Esophagus muscularis mucosa (tissue), 4 donors: ENCODE data around the gene CROCC2. TPM values are rescaled to one million over a fixed set of nuclear protein-coding genes. Genes with fewer than 3 reads are reported as not detected.

Experiments used
- DNase-seq: peaks from one replicate; pipeline ENCODE4 v3.0.0-alpha.2; 2017; ENCODE audit errors: extremely low spot score
- H3K27ac ChIP-seq, 4 donors: fragments of 200-600 bp; sonication (generic); replicated peaks in 1 of 4; 1 replicate in 3 of 4; 2 replicates in 1 of 4; pipeline ENCODE4 v1.5.1; 2016 to 2019; ENCODE audit warnings: mild to moderate bottlenecking in 1 of 4
- H3K27me3 ChIP-seq, 4 donors: fragments of 200-600 bp; sonication (generic); one replicate each; pipeline versions ENCODE4 v1.5.1 to v1.6.0; 2016 to 2019
- H3K36me3 ChIP-seq, 4 donors: fragments of 200-600 bp; sonication (generic); one replicate each; pipeline ENCODE4 v1.5.1; 2016 to 2019
- H3K4me1 ChIP-seq, 4 donors: fragments of 200-600 bp; sonication (generic); one replicate each; pipeline ENCODE4 v1.5.1; 2016 to 2019
- H3K4me3 ChIP-seq, 4 donors: fragments of 200-600 bp; sonication (generic); 1 replicate in 2 of 4; 2 replicates in 2 of 4; pipeline ENCODE4 v1.5.1; 2016 to 2019; ENCODE audit warnings: mild to moderate bottlenecking in 4 of 4, moderate library complexity in 1 of 4
- H3K9me3 ChIP-seq, 4 donors: fragments of 200-600 bp; sonication (generic); 1 replicate in 3 of 4; 2 replicates in 1 of 4; pipeline ENCODE4 v1.5.1; 2016 to 2019
- EP300 ChIP-seq: sonication (generic); formaldehyde crosslinking; IDR thresholded peaks from one replicate; pipeline ENCODE4 v1.6.1; 2017; ENCODE audit warnings: antibody characterized with exemption
- POLR2A ChIP-seq: fragments of 450-650 bp; IDR thresholded peaks from one replicate; pipeline ENCODE4 v1.6.1; 2017; ENCODE audit warnings: antibody characterized with exemption, moderate library complexity, mild to moderate bottlenecking, low read depth
- POLR2AphosphoS5 ChIP-seq, 2 donors: sonication (generic); formaldehyde crosslinking; IDR thresholded peaks; one replicate each; pipeline ENCODE4 v1.6.1; 2017; ENCODE audit warnings: antibody characterized with exemption in 2 of 2
- WGBS: methylation state at CpG from one replicate; pipeline ENCODE4 v1.1.5; 2018; 5-methylcytosine and 5-hydroxymethylcytosine counted together
- intact Hi-C: fragments of 100-400 bp; cut with DNase I; formaldehyde crosslinking; loops from one replicate; pipeline ENCODE4 v1.15.1; 2023
- total RNA-seq, 4 donors: library from RNA; depleted of rRNA; stranded (reverse); fragments of >200 nt; gene quantifications; one replicate each; pipeline versions ENCODE4 v1.1.0 to v1.2.1, GENCODE V29; 2016
- TF ChIP-seq, protein P1 (sequence below), 3 experiments: fragments of 200-600 bp in 2 of 3; fragments of 450-650 bp in 1 of 3; sonication (generic) in 2 of 3; IDR thresholded peaks; one replicate each; pipeline ENCODE4 v1.5.1; 2017 to 2019; ENCODE audit warnings: antibody characterized with exemption in 3 of 3, mild to moderate bottlenecking in 2 of 3, moderate library complexity in 1 of 3

The CROCC2 gene
- total RNA-seq, 4 donors from 2014 or later, result not detected

DNA sequence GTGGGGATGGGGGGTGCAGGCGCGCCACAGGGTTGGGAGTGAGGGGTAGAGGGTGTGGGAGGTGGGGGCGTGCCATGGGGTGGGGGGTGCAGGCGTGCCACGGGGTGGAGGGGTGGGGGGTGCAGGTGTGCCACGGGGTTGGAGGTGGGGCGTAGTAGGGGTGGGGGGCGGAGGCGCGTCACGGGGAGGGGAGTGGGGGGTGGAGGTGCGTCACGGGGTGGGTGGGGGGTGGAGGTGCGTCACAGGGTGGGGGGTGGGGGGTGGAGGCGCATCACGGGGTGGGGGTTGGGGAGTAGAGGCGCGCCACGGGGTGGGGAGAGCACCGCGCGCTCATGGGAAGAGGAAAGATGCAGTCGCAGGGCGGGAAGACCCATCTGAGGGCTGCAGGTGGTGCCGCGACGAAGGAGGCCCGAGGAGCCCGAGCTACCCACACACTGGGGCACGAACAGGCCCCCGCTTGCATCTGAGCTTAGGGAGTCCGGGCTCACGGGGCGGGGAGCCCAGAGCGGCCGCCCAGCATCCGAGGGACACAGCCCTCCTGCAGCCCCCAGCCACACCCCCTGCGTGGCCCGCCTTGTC lies 129.8 kb downstream of the CROCC2 start:
- H3K9me3 ChIP-seq, result no peaks in the 10 kb centered on the region
- DNase-seq, result no peak
- H3K27ac ChIP-seq, result no peak overlapping the region
- H3K36me3 ChIP-seq, result peaks cover 0 to 50% (median 27%) of the 10 kb centered on the region in 4 donors
- peaks cover 0 to 32% (median 5%) of the 10 kb centered on the region in 4 donors for H3K27me3 ChIP-seq
- H3K4me1 ChIP-seq, result peaks cover 9 to 23% (median 19%) of the 10 kb centered on the region in 4 donors
- intact Hi-C loops, result no loop called here
- WGBS, result 4% methylated on average over 16 of the region's 39 CpGs
- no peak for TF ChIP-seq POLR2A
- TF ChIP-seq POLR2AphosphoS5 (IDR thresholded peaks at IDR 0.05), result no peak
- TF ChIP-seq, protein P1, sequence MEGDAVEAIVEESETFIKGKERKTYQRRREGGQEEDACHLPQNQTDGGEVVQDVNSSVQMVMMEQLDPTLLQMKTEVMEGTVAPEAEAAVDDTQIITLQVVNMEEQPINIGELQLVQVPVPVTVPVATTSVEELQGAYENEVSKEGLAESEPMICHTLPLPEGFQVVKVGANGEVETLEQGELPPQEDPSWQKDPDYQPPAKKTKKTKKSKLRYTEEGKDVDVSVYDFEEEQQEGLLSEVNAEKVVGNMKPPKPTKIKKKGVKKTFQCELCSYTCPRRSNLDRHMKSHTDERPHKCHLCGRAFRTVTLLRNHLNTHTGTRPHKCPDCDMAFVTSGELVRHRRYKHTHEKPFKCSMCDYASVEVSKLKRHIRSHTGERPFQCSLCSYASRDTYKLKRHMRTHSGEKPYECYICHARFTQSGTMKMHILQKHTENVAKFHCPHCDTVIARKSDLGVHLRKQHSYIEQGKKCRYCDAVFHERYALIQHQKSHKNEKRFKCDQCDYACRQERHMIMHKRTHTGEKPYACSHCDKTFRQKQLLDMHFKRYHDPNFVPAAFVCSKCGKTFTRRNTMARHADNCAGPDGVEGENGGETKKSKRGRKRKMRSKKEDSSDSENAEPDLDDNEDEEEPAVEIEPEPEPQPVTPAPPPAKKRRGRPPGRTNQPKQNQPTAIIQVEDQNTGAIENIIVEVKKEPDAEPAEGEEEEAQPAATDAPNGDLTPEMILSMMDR (IDR thresholded peaks at IDR 0.05), result no peak
- no peak for TF ChIP-seq EP300
- H3K4me3 ChIP-seq, result peak overlapping the region; percentile 42 to 53 (median 44)

DNA sequence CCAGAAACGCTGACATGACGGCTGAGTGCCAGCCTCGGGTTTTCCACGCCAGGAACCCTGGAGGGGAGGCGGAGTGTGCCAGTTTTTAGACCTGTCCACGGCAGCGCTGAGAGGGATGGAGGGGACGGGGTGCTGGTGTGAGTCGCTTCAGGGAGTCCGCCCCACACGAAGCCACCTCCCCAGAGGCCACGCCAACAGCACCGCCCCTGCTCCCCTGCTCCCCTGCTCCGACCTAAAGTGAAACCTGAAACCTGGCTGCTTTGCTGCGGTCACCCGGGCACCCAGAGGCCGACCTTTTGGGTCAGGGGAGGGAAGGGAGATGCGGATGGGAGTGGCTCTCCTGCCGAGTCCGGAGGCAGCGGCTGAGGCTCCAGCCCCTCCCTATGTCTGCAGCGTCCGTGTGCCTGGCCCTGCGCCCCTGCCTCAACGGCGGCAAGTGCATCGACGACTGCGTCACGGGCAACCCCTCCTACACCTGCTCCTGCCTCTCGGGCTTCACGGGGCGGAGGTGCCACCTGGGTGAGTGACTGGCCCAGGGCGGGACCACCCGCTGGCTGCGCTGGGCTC lies 130.3 kb downstream of the CROCC2 start:
- no peak for TF ChIP-seq POLR2A
- no peak for TF ChIP-seq EP300
- TF ChIP-seq POLR2AphosphoS5 (IDR thresholded peaks at IDR 0.05), result no peak
- TF ChIP-seq, protein P1 (IDR thresholded peaks at IDR 0.05), result no peak
- peaks cover 0 to 32% (median 5%) of the 10 kb centered on the region in 4 donors for H3K27me3 ChIP-seq
- 0% methylated on average over 1 of the region's 36 CpGs for WGBS
- peaks cover 9 to 23% (median 19%) of the 10 kb centered on the region in 4 donors for H3K4me1 ChIP-seq
- H3K9me3 ChIP-seq, result no peaks in the 10 kb centered on the region
- H3K27ac ChIP-seq, result no peak overlapping the region
- intact Hi-C loops, result no loop called here
- H3K4me3 ChIP-seq, result peak overlapping the region; percentile 42 to 53 (median 44)
- peak; percentile 88 for DNase-seq
- H3K36me3 ChIP-seq, result peaks cover 0 to 50% (median 25%) of the 10 kb centered on the region in 4 donors

- no peak for TF ChIP-seq POLR2AphosphoS5 (IDR thresholded peaks at IDR 0.05)
- no peak for TF ChIP-seq EP300
- TF ChIP-seq, protein P1 (IDR thresholded peaks at IDR 0.05), result no peak
- TF ChIP-seq POLR2A, result no peak
- Histone ChIP-seq H3K4me3 (peak overlapping the region; percentile 42 to 53 (median 44)), H3K27me3 (peaks cover 0 to 32% (median 5%) of the 10 kb centered on the region in 4 donors), H3K36me3 (peaks cover 0 to 50% (median 24%) of the 10 kb centered on the region in 4 donors), H3K9me3 (no peaks in the 10 kb centered on the region), H3K27ac (no peak overlapping the region), H3K4me1 (peaks cover 9 to 23% (median 19%) of the 10 kb centered on the region in 4 donors)
- intact Hi-C loops, result no loop called here
- peak; percentile 77 for DNase-seq
- 68% methylated on average over 13 of the region's 18 CpGs for WGBS
Measured at GRCh38 chr2:241036964-241037421, 130.9 kb downstream of the CROCC2 start.

DNA sequence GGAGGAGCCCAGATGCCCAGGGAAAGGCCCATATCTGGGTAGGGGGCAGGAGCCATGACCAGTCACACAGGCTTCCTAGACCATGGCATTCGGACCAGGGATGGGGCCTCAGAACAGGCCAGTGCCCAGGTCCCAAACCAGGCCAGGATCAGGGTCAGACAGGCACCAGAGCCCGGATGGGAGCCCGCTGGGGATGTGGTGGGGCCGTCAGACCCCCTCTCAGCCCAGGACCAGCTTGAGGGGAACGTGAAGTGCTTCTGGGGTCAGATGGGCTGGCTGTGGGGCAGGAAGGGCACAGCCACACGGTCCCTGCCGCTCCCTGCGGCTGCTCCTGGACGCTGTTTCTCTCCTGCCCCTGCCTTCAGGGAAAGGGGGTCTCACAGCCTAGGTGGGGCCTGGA lies 131.4 kb downstream of the CROCC2 start:
- H3K27me3 ChIP-seq, result peaks cover 0 to 32% (median 5%) of the 10 kb centered on the region in 4 donors
- peaks cover 0 to 50% (median 23%) of the 10 kb centered on the region in 4 donors for H3K36me3 ChIP-seq
- TF ChIP-seq POLR2A, result no peak
- TF ChIP-seq POLR2AphosphoS5 (IDR thresholded peaks at IDR 0.05), result no peak
- no peak for TF ChIP-seq EP300
- TF ChIP-seq, protein P1 (IDR thresholded peaks at IDR 0.05), result no peak
- 96% methylated on average over 4 of the region's 9 CpGs for WGBS
- DNase-seq, result no peak
- intact Hi-C loops, result no loop called here
- peaks cover 9 to 23% (median 19%) of the 10 kb centered on the region in 4 donors for H3K4me1 ChIP-seq
- no peak overlapping the region for H3K27ac ChIP-seq
- no peak overlapping the region for H3K4me3 ChIP-seq
- no peaks in the 10 kb centered on the region for H3K9me3 ChIP-seq
